ENCODE data around the gene AKR1C1. TPM values are rescaled to one million over a fixed set of nuclear protein-coding genes. Genes with fewer than 3 reads are reported as not detected.
"Not testable (repeated sequence)": the region's sequence is repeated elsewhere in the genome, so short reads cannot be mapped to it uniquely, and the experiment has no call there.

Gene AKR1C1
- total RNA-seq, 2 donors from 2014 or later = 12.8 to 88.1 TPM

- intact Hi-C loops (cut with DNase I, micrococcal nuclease) = no loop called here
- DNase-seq (no peak), ATAC-seq (peak; percentile 58)
These were observed 17.2 kb upstream of the AKR1C1 start for GRCh38 chr10:4945766-4946717.

DNA sequence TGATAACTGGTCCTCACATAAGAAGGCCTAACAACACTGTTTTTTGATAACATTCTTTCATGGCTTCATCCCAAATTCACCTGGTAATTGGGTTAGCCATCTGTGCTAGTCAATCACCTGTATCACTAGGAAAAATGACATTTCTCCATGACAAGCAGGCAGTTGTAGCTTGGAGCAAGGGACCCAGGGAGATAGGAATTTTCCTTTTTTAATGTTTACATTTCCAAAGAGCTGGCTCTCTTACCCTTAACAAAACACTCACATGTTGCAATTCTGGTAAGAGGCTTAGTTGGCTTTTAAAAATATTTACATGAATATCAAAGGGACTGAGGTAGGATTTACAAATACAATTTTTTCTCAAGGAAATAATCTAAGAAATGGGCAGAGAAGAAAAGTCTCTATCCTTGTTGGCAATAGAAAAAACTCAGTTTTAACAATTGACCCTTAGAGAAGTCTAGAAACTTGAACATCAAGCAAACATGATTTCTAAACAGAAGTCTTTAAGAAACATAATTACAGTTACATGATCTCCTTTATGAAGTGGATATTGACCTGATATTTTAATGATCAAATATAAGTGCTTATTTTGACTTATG is 16.1 kb upstream of the AKR1C1 start:
- no peak for DNase-seq
- ATAC-seq = no peak
- intact Hi-C loops (cut with DNase I, micrococcal nuclease) = no loop called here

DNA sequence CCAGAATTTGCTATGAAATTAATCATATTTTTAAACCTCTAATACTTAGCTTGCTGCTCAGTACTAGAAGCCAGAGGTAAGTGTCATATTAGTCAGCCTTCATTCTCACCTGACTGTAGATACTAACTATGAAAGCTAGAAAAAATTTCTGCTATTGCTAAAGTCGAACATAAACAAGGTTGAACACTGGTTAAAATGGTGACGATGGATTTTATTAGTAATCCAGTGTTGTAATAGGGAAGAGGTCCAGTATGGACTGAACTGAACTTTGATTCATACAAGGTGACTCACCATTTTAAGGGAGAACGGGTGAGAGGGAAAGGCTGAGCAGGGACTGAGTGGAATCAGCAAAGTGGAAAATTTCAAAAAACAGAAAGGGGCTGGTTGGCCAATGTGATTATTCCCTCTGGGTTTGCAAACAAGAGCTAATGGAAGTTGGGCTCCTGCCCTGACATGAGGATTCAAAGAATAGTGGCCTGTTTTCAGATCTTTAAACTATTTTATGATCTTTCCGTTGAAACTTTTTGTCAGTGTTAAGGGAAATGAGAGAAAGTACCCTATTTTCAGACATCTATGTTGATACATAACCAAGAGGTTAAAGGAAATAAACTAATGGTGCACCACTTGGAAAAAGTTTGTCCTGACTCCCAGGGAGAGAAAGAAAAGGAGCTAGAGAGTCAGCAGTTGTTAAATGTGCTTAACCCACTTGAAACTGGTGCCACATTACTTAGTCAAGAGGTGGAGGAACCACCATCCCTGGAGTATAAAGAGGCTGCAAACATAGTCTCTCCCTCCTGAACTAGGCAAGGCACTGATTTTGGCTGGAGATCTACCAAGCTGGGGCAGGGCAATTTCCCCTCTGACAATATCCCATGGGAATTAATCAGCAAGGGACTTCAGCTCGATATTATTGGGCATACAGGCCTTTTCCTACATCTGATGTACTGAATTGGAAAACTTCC is 15.3 kb upstream of the AKR1C1 start:
- ATAC-seq (peak; percentile 93), DNase-seq (no peak)
- intact Hi-C loops (cut with DNase I, micrococcal nuclease) = no loop called here

DNA sequence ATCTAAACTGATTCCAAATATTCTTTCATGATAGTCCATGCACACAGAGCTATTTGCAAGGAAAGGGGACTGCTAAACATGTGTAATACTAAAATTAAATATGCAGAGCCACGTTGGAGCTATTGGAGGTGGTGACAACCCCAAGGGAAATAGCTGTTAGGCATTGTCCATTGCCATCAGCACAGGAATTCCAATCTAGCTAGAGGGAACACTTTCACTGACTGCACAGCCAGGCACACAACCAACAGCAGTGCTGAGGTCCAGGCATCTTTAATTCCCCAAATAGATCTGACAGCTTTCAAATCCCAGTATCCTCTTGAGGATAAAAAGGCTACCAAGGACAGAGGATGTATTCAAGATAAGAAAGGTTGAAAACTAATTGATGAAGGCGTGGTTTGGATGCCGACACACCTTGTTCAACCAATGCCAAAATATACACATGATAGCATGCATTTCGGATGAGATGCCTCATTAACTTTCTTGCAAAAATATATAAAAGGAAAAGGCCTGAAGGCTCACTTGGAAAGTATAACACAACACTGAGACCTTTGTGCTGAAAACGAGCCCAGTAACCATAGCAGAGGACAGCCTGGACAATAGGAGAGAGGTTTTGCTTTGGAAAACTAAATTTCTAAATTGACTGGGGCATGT is 11.6 kb upstream of the AKR1C1 start:
- intact Hi-C loops (cut with DNase I, micrococcal nuclease); ATAC-seq; DNase-seq: not testable (repeated sequence)

DNA sequence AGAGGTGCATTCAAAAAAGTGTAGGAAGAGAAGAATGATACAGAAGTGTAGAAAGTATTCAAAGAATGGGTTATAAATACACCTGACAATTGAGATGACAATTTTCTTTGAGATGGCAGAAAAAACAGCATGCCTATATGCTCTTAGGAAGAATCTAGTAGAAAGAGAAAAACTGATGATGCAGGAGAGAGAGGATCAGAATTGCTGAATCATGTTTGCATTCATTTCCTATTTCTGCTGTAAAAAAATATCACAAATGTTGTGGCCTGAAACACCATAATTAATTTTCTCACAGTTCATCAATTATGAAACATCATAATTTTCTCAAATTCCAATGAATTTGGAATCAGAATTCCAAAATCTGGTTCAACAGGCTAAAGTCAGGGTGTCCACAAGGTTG is 9.8 kb upstream of the AKR1C1 start:
- intact Hi-C loops (cut with DNase I, micrococcal nuclease) = no loop called here
- ATAC-seq (no peak), DNase-seq (no peak)

- ATAC-seq; DNase-seq; intact Hi-C loops (cut with DNase I, micrococcal nuclease): not testable (repeated sequence)
These were observed 7.1 kb upstream of the AKR1C1 start for GRCh38 chr10:4956088-4956487.

- ATAC-seq; intact Hi-C loops (cut with DNase I, micrococcal nuclease); DNase-seq: not testable (repeated sequence)
These were observed 6.1 kb upstream of the AKR1C1 start for GRCh38 chr10:4956955-4957645.

- ATAC-seq; DNase-seq; intact Hi-C loops (cut with DNase I, micrococcal nuclease): not testable (repeated sequence)
These were observed 1.7 kb upstream of the AKR1C1 start for GRCh38 chr10:4961558-4961957.

- intact Hi-C loops (cut with DNase I, micrococcal nuclease); DNase-seq; ATAC-seq: not testable (repeated sequence)
These were observed 907 bp upstream of the AKR1C1 start for GRCh38 chr10:4962308-4962707.

DNA sequence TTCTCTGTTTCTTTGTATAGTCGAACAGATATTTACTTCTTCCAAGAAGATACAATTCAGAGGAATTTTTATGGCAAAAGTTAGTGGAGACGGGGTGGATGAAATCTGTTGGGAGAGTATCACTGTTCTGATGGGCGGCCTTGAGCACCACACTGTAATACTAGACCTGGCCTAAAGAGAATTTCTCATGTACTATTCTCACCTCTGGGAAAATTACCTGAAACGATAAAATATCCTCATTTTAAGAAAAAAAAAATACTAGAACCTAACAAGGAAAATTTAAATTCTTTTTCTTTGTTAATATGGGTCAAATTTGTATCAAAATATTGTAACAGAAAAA is 570 bp downstream of the AKR1C1 start:
- intact Hi-C loops (cut with DNase I, micrococcal nuclease); DNase-seq; ATAC-seq: not testable (repeated sequence)

DNA sequence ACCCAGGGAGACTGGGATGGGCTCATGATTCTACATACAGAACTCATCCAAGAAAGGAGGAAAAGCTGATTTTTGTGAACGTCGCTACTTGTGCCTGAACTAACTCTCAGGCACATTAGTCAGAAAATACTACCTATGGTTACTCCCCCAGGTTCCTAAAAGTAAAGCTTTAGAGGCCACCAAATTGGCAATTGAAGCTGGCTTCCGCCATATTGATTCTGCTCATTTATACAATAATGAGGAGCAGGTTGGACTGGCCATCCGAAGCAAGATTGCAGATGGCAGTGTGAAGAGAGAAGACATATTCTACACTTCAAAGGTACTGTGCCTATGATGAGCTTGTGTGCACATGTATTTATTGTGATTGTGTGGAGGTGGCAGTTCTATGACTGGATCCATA is 2.5 kb downstream of the AKR1C1 start:
- ATAC-seq; intact Hi-C loops (cut with DNase I, micrococcal nuclease): not testable (repeated sequence)

DNA sequence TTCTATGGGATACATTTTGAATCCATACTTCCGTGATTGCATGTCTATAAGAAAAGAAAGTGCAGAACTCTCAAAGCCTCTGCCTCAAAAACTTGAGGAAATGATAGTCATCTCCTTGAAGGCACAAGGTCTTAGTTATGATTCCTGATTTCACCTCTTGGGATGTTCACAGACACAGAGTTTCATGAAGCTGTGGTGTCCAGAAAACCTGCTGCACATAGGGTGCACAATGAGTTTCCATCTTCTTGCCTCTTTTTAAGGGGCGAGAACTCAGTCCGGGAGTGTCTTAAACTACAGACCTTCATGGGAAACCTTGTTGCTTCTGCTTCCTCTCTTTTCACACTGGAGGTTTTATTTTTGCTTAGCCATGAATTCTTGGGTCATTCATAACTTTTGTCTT is 4.0 kb downstream of the AKR1C1 start:
- DNase-seq; ATAC-seq; intact Hi-C loops (cut with DNase I, micrococcal nuclease): not testable (repeated sequence)

More for the DNA sequence above, 2.5 kb downstream of the AKR1C1 start:
- not testable (repeated sequence) for DNase-seq

DNA sequence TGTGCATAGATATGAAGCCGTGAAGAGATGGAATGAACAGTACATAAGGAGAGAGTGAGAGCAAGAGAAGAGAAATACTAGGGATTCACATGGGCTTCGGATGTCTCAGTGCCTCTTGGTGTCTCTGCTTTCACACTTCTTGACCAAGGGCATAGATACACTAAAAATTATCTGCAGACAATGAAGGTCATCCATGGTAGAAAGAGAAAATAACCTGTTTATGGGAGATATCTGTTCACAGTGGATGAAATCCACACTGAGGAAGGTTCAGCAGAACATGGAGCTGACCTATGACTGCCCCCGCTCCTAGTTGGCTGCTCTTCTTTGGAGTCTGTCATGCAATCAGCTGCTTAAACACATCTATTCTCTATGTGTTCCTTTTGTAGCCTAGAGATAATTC is 6.1 kb downstream of the AKR1C1 start:
- DNase-seq; ATAC-seq; intact Hi-C loops (cut with DNase I, micrococcal nuclease): not testable (repeated sequence)

GRCh38 chr10:4970362-4970761 is 7.1 kb downstream of the AKR1C1 start:
- DNase-seq; ATAC-seq; intact Hi-C loops (cut with DNase I, micrococcal nuclease): not testable (repeated sequence)

GRCh38 chr10:4972369-4973142 is 9.3 kb downstream of the AKR1C1 start:
- intact Hi-C loops (cut with DNase I, micrococcal nuclease); DNase-seq; ATAC-seq: not testable (repeated sequence)

GRCh38 chr10:4973294-4973693 is 10.1 kb downstream of the AKR1C1 start:
- DNase-seq; intact Hi-C loops (cut with DNase I, micrococcal nuclease); ATAC-seq: not testable (repeated sequence)

GRCh38 chr10:4974400-4974799 is 11.2 kb downstream of the AKR1C1 start:
- intact Hi-C loops (cut with DNase I, micrococcal nuclease); ATAC-seq; DNase-seq: not testable (repeated sequence)
